Measurements from ENCODE around the gene BTNL8.

GRCh38 chr5:180920710-180921109 is 21.8 kb downstream of the BTNL8 start:
- TF ChIP-seq EP300 (IDR thresholded peaks at IDR 0.05) (no peak), POLR2A (IDR thresholded peaks at IDR 0.05) (no peak)
- TF ChIP-seq, protein P1, sequence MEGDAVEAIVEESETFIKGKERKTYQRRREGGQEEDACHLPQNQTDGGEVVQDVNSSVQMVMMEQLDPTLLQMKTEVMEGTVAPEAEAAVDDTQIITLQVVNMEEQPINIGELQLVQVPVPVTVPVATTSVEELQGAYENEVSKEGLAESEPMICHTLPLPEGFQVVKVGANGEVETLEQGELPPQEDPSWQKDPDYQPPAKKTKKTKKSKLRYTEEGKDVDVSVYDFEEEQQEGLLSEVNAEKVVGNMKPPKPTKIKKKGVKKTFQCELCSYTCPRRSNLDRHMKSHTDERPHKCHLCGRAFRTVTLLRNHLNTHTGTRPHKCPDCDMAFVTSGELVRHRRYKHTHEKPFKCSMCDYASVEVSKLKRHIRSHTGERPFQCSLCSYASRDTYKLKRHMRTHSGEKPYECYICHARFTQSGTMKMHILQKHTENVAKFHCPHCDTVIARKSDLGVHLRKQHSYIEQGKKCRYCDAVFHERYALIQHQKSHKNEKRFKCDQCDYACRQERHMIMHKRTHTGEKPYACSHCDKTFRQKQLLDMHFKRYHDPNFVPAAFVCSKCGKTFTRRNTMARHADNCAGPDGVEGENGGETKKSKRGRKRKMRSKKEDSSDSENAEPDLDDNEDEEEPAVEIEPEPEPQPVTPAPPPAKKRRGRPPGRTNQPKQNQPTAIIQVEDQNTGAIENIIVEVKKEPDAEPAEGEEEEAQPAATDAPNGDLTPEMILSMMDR (IDR thresholded peaks at IDR 0.05), result no peak
